CD4-positive, alpha-beta T cell treated with Interleukin-2 at 100 ng/mL for 4 hours (primary cell): ENCODE measurements around the gene HFE.
"Not testable (repeated sequence)": the region's sequence is repeated elsewhere in the genome, so short reads cannot be mapped to it uniquely, and the experiment has no call there.

Source experiments
- DNase-seq: peaks from one replicate; pipeline ENCODE4 v3.0.0-alpha.2; 2020; ENCODE audit warnings: low spot score

The HFE gene

DNA sequence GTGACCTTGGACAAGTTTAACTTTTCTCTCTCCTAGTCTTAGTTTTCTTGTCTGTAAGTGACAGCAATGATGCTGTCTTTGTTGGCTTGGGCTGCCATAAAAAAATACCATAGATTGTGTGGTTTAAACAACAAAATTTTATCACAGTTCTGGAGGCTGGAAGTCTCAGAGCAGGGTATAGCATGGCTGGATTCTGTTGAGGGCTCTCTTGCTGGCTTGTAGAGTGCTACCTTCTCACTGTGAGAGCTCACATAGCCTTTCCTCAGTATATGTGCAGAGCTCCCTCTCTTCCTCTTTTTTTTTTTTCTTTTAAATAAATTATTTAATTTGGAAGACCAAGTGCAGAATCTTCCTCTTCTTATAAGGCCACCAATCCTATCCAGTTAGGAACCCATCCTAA lies 26.3 kb downstream of the HFE start:
- DNase-seq = no peak

DNA sequence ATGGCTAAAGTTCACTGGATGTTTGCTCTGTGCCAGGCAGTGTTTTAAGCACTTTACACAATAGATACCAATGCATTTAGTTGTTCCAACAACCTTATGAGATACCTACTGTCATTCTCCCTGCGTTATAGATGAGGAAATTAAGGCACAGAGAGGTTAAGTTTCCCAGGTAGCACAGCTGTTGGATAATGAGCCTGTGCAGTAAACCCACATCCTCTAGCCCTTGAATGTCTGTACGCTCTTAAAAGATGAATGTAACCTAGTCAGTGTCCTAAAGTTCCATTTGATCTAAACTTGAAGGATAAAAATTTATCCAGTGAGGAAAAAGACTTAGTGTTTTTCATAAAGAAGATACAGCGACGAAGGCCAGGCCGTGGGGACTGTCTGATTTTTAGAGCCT lies 28.0 kb downstream of the HFE start:
- no peak for DNase-seq

DNA sequence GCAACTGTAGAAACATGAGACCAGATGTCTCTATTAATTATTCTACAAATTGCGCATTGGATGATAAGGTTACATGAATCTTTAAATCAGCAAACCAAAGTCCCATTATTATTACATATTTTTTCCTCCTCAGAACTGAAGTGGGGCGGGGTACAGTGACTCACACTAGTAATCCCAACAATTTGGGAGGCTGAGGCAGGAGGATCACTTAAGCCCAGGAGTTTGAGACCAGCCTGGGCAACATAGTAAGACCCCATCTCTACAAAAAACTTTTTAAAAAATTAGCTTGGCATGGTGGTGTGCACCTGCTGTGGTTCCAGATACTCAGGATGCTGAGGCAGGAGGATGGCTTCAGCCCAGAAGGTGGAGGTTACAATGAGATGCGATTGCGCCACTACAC lies 29.0 kb downstream of the HFE start:
- DNase-seq = no peak

DNA sequence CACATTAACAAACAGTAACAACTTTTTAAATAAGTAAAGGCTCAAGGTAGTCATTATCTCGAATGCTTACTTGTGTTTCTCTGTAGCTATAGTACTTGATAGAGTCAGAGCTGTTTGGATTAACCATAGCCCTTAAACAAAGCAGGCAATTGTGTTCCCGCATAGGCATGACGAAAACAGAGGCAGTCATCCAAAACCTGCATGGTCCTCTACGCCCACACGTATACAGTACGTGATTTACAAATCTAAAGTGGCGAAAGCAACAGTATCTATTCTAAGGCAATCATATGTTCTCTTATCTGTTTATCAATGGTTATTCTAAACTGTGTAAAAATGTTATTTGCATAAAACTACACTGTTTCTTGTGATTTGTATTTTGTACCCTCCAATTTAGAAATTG lies 31.8 kb downstream of the HFE start:
- no peak for DNase-seq

DNA sequence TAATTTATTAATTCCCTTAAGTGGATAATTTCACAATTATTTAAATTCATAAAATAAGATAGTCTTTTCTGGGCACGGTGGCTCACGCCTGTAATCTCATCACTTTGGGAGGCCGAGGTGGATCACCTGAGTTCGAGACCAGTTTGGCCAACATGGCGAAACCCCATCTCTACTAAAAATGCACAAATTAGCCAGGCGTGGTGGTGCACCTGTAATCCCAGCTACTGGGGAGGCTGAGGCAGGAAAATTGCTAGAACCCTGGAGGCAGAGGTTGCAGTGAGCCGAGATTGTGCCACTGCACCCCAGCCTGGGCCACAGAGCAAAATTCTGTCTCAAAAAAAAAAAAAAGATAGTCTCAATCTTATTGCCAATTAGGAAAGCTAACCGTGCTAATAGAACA lies 32.9 kb downstream of the HFE start:
- DNase-seq = not testable (repeated sequence)

DNA sequence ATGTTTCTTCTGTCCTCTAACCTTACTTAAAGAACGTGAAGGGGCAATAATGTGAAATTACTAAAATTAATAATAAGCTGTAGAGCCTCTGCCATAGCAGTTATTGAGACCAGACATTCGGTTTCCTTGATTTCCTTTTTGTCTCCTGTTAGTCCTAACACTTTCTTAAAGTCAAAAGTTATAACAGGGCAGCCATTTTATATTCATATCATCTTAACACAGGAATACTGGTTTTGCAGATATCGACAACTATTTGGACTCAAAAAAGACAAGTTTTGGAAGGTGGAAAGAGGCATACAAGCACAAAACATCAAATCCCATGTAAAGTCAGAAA lies 33.5 kb downstream of the HFE start:
- DNase-seq = no peak

DNA sequence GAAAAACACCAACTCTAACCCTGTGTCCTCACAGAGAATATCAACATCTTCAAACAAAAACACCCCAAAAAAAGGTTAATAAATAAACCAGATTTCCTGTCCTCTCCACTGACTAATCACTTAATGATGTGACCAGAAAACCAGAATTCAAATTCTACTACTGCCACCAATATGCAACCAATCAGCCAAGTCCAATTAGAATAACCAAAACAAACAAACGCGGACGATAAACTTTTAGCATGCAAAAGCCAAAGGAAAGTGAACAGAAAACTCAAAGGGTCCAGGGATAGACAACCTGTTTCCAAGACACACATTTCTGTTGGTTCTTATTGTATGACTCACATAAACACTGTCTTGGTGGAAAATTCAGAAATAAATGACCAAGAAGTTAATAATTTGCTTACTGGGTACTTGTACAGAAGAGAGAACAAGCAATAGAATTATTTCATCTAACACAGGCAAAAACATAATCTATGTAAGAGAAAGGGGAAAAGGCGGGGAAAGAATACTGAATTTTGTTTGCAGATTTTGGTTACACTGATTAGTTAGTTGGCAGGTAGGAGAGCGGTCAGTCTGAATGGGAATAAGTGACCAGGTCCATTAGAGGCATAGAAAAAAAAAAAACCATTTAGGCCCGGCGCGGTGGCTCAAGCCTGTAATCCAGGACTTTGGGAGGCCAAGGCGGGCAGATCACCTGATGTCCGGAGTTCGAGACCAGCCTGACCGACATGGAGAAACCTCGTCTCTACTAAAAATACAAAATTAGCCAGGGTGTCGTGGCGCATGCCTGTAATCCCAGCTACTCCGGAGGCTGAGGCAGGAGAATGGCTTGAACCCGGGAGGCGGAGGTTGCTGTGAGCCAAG lies 34.1 kb downstream of the HFE start:
- no peak for DNase-seq

DNA sequence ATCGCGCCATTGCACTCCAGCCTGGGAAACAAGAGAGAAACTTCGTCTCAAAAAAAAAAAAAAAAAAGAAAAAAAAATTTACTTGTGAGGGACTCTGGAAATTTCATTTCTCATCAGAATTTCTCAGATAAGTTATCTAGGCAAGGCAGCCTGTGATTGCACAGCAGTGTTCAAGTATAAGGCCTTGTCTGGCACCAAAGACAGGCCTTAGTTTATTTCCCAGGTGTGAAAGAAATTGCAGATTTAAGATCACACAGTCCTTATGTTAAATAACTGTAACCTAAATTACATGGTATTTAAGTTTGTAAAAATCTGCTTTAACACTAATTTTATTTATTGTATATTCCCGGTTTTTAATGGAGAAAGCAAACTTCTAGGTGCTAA lies 34.8 kb downstream of the HFE start:
- no peak for DNase-seq

DNA sequence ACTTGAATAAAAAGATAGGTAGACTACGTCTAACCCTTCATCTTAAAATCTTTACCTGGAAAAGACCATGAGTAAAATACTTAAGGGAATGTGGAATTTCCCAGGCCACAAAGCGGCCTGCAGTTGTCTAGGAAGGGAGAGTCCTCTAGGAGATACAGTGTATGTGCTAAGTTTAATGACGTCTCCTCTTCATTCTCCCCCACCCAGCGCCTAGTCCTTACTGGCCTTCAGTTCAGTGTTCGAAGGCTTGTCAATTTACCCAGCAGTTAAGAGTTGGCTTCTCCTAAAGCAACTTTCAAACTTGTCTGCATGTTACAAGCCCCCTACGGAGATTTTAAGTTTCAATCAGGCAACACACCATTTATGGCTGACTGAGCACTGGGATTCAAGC lies 35.2 kb downstream of the HFE start:
- DNase-seq = no peak

- DNase-seq = peak; percentile 99
These were observed 35.8 kb downstream of the HFE start for GRCh38 chr6:26122793-26123674.

- no peak for DNase-seq
These were observed 36.4 kb downstream of the HFE start for GRCh38 chr6:26123675-26123946.

DNA sequence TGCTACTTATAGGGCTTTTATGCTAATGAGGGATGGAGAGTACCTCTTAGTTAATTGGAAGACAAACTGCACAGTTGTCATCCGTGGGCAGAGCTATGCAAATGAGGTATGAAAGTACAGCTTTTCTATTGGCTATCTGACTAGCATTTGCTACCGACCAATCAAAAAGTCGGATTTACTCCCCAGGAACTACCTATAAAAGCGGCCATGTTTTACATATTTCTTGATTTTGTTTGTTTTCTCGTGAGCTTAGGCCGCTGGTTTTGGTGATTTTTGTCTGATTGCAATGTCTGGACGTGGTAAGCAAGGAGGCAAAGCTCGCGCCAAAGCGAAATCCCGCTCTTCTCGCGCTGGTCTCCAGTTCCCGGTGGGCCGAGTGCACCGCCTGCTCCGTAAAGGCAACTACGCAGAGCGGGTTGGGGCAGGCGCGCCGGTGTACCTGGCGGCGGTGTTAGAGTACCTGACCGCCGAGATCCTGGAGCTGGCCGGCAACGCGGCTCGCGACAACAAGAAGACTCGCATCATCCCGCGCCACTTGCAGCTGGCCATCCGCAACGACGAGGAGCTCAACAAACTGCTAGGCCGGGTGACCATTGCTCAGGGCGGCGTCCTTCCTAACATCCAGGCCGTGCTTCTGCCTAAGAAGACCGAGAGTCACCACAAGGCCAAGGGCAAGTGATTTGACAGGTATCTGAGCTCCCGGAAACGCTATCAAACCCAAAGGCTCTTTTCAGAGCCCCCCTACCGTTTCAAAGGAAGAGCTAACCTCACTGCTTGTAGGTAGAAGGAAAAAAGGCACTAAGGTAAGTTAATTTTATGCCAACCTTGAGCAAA lies 36.9 kb downstream of the HFE start:
- DNase-seq = peak; percentile 95

GRCh38 chr6:26124781-26125685 lies 37.8 kb downstream of the HFE start:
- no peak for DNase-seq

DNA sequence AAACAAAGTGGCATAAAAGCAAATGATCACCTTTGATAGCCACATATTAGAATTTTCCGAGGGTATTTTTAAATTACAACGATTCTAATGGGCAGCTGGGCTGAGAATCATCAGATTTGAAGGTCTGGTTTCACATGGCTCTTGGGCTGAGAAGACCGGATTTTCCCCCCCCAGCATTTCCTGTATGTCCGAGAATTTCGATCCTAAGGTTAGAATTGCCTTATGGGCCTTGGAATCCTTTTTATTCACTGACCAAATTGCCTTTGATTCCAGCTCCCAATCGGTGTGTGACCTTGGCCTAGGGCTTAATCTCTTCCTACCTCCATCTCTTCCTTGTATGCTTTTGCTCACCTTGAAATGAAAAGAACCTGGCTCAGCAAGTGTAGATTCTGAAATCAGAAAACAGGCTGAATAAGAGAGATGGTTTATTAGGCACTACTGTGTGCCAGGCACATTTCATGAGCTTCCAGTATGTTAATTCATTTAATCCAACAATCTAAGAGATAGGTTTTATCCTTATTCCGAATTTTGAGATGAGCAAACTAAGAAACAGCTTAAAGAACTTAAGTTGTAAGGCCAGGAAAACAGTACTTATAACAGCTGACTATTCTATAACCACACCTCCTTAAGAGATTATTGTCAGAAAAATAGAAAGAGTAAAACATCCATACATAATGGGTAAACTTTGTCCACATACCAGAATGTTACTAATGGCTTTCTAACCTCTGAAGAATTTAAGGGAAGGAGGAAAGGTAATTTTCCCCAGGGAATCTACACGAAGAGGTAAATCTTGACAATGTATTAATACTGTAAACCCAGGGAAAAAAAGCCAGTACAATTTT lies 39.4 kb downstream of the HFE start:
- DNase-seq = no peak

DNA sequence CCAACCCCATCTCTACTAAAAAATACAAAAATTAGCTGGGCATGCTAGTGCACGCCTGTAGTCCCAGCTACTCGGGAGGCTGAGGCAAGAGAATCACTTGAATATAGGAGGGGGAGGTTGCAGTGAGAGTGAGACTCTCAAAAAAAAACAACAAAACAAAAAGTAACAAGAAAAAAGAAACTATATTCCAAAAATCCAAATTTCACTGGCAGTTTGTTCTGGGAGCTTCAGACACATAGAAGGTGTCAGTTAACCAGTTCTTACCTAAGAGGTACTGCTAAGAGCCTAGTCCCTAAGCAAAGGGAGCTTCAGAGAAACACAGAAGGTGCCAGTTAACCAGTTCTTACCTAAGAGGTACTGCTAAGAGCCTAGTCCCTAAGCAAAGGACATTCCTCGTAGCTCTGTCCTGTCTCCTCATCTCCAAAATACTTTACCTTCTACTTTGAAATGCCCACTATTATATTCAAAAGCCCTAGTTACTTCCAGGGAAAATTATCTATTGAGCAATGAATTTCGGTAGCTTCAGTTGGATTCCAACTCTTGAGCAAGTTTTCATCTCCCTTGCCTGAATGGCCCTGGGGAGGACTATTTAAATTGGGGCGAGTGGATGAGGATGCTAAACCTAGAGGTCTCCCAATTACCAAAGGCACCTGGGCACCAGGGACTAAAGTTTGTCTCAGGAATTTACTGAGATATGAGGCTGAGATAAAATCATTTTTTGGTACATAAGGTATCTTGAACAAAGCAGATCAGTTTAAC lies 41.0 kb downstream of the HFE start:
- no peak for DNase-seq

- DNase-seq = no peak
These were observed 42.4 kb downstream of the HFE start for GRCh38 chr6:26129656-26130055.

- DNase-seq = no peak
These were observed 43.5 kb downstream of the HFE start for GRCh38 chr6:26130581-26131249.

GRCh38 chr6:26131618-26132017 lies 44.4 kb downstream of the HFE start:
- DNase-seq = no peak

DNA sequence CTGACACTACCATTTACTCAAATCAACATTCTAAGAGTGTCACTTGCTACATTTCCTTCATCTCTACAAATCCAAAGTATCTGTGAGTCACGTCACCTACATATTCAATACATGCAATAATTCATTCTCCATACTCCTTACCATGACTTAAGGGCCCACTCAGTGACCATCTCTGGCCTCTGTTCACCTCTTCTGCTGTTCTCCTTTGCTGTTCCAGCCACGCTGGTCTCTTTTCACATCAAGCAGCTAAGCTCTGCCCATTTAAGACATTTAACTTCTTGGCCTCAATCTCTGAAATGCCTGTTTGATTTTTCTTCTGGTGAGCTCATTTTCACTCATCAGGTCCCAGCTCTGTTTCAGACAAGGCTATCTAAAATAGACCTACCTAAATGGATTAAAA lies 46.5 kb downstream of the HFE start:
- DNase-seq = no peak

DNA sequence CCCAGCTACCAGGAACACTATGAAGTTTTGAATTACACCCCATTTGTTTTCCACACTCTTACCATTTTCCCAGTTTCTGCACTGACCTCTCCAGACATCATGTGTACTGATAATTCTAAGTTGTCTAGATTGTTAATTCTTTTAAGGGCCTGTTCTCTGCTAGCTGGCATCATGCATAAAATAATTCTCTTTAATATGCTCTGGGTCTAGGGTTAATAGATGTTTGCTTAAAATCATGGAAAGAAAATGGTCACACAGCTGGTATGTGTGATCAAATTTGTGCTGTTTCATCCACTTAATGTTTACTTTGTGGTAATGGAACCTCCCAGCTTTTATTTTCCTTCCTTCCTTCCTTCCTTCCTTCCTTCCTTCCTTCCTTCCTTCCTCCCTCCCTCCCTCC lies 49.1 kb downstream of the HFE start:
- no peak for DNase-seq
